Forelimb muscle (tissue), 1 donor: ENCODE results near the gene C13orf46. TPM values are rescaled to one million over a fixed set of nuclear protein-coding genes. Genes with fewer than 3 reads are reported as not detected.
"Not testable (repeated sequence)": the region's sequence is repeated elsewhere in the genome, so short reads cannot be mapped to it uniquely, and the experiment has no call there.

ENCODE experiments used
- DNase-seq: peaks from one replicate; pipeline ENCODE4 v3.0.0-alpha.2; 2013; ENCODE audit warnings: low read depth
- polyA plus RNA-seq: library from polyadenylated mRNA; unstranded; fragments of 120-200 nt; gene quantifications from one replicate; pipeline ENCODE4 v1.2.1, GENCODE V29; 2013; ENCODE audit not compliant: insufficient read length

Gene C13orf46
- polyA plus RNA-seq, 1 donor, result 0.57 TPM

DNA sequence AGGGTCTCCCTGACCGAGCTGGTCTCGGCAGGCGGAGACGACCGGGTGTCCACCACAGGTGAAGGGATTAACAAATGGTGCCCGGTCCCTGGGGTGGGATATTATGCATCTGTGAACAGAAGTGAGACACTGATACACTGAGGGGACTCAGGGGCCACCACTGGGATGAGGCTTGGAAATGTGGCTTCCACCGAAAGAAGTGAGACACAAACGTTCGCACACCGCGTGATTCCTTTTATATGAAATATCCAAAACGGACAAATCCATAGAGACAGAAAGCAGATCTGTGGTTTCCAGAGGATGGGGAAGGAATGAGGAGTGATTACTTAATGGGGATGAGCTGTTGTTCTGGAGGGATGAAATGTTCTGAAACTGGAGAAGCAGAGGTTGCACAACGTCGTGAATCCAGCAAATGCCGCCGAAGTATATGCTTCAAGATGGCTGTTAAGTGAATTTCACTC, 47.5 kb downstream of the C13orf46 start:
- no peak for DNase-seq

DNA sequence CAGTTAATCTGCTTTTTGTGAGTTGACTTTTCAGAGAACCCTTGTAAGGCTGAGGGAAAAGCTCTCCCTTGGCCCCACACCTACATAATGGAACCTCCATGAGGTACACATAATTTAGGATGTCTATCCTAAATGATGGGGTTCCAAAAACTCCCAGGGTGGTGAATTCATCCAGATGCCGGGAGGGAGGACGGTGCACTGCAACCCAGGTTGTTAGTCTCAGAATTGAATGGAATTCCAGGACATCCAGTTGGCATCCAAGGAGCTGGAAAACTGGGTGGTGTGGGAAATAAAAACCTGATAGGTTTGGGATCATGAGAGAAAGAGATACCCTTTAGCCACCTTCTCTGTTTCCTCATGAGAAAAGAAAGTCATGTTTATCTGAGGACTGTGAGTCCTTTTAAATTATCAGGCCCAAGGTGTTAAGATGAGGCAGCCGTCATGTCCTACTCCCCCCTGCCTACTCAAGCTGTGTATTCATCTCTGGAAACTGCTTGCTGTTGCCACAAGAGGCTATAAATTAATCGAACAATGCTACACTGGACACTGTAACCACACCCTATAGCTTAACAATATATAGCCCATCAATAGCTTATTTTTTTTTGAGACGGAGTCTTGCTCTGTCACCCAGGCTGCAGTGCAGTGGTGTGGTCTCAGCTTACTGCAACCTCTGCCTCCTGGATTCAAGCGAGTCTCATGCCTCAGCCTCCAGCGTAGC, 49.5 kb downstream of the C13orf46 start:
- DNase-seq, result no peak

- DNase-seq, result no peak
These were observed 50.4 kb downstream of the C13orf46 start for GRCh38 chr13:113923376-113924063.

DNA sequence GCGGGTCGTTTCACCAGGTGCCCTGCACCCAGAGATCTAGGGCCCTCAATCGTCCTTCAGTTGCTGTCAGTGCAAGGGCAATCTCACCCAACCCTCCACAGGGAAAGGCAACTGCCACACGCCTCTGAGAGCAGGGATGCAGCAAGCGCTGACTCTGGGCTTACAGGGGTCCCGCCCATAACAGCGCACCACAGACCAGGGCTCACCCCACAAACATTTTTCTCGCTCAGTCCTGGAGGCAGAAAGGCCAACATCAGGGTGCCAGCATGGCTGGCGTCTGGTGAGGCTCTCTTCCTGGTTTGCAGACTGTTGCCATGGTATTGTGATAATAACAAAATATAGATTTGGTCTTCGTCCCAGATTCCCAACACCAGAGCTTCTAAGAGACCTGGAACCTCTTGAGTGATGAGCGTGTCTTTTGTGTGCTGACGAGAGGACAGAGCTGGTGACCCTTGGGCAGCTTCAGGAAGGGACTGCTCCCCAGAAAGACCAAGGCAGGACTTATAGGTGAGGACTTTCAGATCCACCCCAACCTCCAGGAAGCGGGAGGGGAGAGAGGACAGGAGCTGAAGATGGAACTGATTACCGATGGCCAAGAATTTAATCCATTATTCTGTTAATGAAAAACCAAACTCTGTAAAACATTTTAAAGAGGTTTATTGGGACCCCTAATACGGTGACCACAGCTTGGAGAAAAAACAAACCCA, 51.3 kb downstream of the C13orf46 start:
- no peak for DNase-seq

GRCh38 chr13:113921763-113922162, 52.1 kb downstream of the C13orf46 start:
- no peak for DNase-seq

- no peak for DNase-seq
These were observed 53.1 kb downstream of the C13orf46 start for GRCh38 chr13:113920606-113921286.

DNA sequence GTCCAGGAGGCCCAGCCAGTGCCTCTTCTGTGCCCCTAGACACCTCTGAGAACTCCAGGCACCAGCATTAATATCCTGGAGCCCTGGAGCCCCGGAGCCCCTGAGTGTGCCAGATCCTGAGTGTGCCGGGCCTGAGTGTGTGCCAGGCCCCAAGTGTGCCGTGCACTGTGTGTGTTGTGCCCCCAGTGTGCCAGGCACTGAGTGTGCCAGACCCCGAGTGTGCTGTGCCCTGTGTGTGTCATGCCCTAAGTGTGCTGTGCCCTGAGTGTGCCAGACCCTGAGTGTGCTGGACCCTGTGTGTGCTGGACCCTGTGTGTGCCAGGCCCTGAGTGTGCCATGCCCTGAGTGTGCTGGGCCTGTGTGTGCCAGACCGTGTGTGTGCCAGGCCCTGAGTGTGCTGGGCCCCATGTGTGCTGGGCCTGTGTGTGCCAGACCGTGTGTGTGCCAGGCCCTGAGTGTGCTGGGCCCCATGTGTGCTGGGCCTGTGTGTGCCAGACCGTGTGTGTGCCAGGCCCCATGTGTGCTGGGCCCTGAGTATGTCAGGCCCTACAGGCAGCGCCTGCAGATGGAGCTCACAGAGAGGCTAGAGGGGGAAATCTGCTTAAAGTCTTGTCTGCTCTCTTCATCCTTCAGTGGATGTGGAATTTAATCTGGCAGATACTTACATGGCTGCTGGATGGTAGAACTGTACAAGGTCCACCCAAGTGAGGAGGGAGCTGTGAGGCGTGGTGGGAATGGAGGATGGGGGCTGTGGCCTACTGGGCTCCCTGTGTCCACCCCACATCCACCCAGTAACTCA, 53.9 kb downstream of the C13orf46 start:
- DNase-seq, result no peak

GRCh38 chr13:113918981-113919701, 54.7 kb downstream of the C13orf46 start:
- DNase-seq, result no peak

GRCh38 chr13:113918580-113918979, 55.3 kb downstream of the C13orf46 start:
- no peak for DNase-seq

DNA sequence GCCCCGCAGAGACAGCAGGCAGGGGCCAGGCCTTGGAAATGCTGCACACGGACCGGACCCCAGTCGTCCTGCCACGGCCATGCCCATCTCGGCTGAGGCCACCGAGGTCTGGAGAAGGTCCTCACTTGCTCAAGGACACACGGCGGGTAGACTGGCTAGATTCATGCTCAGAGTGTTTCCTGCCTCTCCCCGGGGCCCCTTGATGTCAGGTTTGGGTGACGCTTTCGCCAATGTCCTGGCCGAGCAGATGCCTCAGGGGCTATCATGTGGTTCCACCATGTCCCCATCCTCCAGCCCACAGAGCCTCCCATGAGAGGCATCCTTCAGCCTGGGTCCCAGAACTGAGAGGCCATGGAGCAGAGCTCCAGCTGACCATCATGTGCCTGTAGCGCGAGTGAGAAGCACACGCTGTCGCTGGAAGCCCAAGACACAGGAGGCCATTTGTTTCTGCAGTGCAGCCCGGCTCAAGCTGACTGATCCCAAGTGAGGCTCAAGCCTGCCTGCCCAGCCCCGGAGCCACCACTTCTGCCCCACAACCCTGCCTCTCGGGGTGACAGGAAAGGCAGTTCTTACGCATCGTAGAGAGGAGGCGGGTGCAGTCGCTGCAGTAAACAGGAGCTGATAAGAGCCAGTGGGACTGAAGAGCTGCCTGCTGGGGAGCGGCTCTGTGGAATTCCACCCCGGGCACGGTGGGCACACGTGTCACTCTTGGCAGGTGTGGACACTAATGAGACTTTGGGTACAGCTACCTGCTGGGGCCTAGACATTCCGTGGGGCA, 56.1 kb downstream of the C13orf46 start:
- DNase-seq, result no peak

DNA sequence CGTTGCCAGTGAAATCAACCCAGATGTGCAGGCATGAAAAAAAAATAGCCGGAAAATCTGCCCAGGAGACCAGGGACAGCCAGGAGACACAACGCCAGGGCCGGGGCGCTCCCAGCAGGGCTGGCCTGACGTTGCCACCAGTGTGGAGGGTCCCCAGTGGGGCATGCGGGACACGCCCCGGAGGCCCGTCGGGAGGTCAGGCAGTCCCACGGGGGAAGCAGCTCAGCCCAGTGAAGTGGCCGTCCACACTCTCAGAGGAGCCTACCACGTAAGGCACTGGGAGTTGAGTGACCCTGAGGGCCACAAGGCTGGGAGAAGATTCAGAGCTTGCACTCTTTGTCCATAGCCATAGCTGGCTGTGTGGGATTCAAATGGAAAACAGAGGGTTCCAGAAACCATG, 56.8 kb downstream of the C13orf46 start:
- no peak for DNase-seq

DNA sequence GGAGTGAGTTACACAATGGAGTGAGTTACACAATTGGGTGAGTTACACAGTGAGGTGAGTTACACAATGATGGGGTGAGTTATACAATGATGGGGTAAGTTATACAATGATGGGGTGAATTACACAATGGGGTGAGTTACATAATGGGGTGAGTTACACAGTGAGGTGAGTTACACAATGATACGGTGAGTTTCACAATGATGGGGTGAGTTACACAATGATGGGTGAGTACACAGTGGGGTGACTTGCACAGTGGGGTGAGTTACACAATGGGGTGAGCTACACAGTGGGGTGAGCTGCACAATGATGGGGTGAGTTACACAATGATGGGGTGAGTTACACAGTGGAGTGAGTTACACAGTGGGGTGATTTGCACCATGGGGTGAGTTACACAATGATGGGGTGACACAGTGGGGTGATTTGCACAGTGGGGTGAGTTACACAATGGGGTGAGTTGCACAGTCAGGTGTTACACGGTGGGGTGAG, 57.5 kb downstream of the C13orf46 start:
- no peak for DNase-seq

- no peak for DNase-seq
These were observed 58.0 kb downstream of the C13orf46 start for GRCh38 chr13:113915786-113916329.

- DNase-seq, result no peak
These were observed 58.7 kb downstream of the C13orf46 start for GRCh38 chr13:113915012-113915763.

DNA sequence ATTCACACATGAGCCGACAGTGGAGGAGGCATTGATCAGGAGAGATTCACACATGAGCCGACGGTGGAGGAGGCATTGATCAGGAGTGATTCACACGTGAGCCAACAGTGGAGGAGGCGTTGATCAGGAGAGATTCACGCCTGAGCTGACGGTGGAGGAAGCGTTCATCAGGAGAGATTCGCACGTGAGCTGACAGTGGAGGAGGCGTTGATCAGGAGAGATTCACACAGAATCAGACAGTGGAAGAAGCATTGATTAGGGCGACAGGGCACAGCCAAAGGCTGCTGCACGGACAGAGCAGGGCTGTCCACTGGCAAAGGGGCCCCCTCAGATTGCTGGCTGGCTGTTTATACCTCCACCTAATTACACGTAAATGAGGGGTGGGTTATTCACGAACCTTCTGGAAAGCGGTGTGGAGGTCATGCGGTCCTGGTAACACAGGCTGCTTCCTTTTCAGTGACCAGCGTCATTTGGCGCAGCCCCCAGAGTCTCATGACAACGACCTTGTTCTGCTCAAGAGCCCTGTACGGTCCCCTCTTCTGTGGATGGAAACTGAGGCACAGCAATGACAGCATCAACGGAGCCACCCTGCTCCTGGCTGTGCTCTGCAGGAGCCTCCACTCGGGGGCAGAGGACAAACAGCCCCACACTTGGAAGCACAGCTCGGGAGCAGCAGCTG, 59.4 kb downstream of the C13orf46 start:
- DNase-seq, result no peak

DNA sequence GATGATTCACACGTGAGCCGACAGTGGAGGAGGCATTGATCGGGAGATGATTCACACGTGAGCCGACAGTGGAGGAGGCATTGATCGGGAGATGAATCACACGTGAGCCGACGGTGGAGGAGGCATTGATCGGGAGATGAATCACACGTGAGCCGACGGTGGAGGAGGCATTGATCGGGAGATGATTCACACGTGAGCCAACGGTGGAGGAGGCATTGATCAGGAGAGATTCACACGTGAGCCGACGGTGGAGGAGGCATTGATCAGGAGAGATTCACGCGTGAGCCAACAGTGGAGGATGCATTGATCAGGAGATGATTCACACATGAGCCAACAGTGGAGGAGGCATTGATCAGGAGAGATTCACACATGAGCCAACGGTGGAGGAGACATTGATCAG, 60.0 kb downstream of the C13orf46 start:
- DNase-seq, result not testable (repeated sequence)

DNA sequence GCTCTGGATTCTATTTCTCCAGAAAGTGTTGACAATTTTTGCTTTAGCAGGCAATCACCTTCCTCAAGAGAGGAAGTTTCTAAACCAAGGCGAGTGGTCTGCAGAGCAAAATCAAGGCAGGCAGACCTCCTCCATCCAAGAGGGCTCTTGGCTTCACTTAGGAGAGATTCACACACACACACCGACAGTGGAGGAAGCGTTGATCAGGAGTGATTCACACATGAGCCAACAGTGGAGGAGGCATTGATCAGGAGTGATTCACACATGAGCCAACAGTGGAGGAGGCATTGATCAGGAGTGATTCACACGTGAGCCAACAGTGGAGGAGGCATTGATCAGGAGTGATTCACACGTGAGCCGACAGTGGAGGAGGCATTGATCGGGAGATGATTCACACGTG, 60.5 kb downstream of the C13orf46 start:
- not testable (repeated sequence) for DNase-seq

DNA sequence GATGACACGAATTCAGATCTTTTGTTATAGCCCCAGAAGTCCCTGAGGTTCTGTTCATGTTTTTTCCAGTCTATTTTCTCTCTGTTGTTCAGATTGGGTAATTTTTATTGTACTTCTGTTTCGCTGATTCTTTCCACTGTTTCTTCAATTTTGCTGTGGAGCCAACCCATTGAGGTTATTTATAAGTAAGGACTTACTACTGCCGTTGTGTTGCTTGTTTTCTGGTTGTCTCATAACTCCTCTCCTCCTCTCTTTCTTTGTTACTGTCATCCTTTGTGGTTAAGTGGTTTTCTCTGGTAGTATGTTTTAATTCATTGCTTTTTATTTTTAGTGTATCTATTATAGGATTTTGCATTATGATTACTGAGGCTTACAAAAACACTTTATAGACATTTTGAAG, 61.3 kb downstream of the C13orf46 start:
- DNase-seq, result no peak
